GM13976 (cell line): Measurements from ENCODE around the gene WTIP.
"Not testable (repeated sequence)": the region's sequence is repeated elsewhere in the genome, so short reads cannot be mapped to it uniquely, and the experiment has no call there.

Experiments
- DNase-seq: peaks from one replicate; pipeline ENCODE4 v3.0.0; 2012; ENCODE audit warnings: low spot score
- CTCF ChIP-seq: IDR thresholded peaks from 2 replicates; pipeline ENCODE4 v1.5.1; 2012; ENCODE audit warnings: borderline replicate concordance, mild to moderate bottlenecking; ENCODE audit not compliant: insufficient read depth; ENCODE audit errors: extremely low read depth, missing control alignments, control extremely low read depth
- in situ Hi-C: fragments of 300-500 bp; cut with MboI; formaldehyde crosslinking; loops from one replicate; pipeline ENCODE4 v1.12.0; 2022; ENCODE audit warnings: low sequenced_read_pairs, mixed read lengths, inconsistent platforms; ENCODE audit not compliant: unreplicated experiment

Gene WTIP

GRCh38 chr19:34454685-34455084, 26.9 kb upstream of the WTIP start:
- no peak for TF ChIP-seq CTCF
- no peak for DNase-seq
- in situ Hi-C loops = no loop called here

GRCh38 chr19:34455783-34456480, 25.6 kb upstream of the WTIP start:
- in situ Hi-C loops, DNase-seq: not testable (repeated sequence)

- no peak for TF ChIP-seq CTCF
- in situ Hi-C loops = no loop called here
- DNase-seq = no peak
Measured at GRCh38 chr19:34457446-34457845, 24.1 kb upstream of the WTIP start.

- TF ChIP-seq CTCF = no peak
- in situ Hi-C loops = no loop called here
- no peak for DNase-seq
Measured at GRCh38 chr19:34458677-34459076, 22.9 kb upstream of the WTIP start.

DNA sequence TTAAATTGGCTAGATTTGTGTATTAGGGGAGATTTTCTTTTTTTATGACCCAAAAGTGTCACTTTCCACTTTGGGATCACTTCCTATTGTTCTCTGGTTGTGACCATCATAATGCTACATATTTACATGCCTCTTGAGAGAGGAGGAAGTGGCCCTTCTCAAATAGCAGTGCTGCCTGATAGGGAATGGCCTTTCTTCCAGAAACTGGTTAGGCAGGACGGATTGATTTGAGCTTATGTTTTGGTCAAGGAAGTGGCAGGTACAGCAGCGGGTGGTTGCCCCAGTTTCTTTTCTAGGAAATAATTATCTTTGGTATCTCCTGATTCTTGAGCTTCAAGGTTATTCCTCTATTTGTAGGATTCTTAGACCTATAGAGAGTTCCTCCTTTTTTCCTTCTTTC, 21.9 kb upstream of the WTIP start:
- TF ChIP-seq CTCF = no peak
- in situ Hi-C loops = no loop called here
- DNase-seq = no peak

DNA sequence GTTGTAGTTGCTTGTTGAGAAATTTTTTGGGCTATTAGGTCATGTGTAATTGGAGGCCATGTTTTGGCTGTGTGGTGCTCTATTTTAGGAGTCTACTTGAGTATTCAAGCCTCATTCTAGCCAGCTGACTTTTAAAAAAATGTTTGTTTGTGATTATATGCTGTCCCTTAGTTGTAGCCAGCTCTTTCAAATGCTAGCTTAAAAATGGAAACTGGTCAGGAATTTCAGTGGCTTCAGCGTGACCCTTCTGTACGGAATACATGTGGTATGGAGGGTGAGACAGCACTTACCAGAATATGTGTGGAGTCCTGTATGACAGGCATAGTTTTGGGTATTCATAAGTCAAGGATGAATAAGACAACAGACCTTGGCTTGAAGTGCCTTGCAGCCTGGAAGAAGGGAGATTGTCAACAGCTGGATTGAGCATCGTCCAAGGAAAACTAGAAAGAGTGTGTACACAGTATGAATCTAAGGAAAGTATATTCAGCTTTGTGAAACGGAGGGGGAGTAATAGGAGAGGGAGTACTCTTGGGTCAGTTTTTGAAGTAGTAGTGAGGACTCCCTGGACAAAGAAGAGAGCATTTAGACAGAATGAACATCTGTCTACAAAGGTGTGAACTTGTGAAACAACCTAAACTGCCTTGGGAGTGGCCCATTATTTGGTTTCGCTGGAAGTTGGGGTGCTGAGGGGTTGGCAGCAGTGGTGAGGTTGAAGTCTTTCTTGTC, 20.0 kb upstream of the WTIP start:
- no peak for TF ChIP-seq CTCF
- in situ Hi-C loops = no loop called here
- DNase-seq = no peak

- in situ Hi-C loops, DNase-seq: not testable (repeated sequence)
Measured at GRCh38 chr19:34464785-34465184, 16.8 kb upstream of the WTIP start.
